GM20431 (cell line): ENCODE data around the gene AMPD2.

Experiments used
- in situ Hi-C: fragments of 300-500 bp; cut with MseI, MboI; formaldehyde crosslinking; loops from one replicate; pipeline ENCODE4 v1.15.0; 2020; ENCODE audit warnings: low sequenced_read_pairs; ENCODE audit not compliant: unreplicated experiment

AMPD2 gene

GRCh38 chr1:109619576-109620400 is at the start of gene AMPD2, which contains the start of gene GNAT2:
TSS of gene AMPD2 (plus strand) at chr1:109619837. CDS start at chr1:109621176, 1,339 bp downstream.
TSS of gene GNAT2 (minus strand) at chr1:109619616. CDS start at chr1:109612870, 6,746 bp downstream.
- in situ Hi-C loops, result no loop called here

GRCh38 chr1:109570414-109570813 is 49.2 kb upstream of the AMPD2 start:
- in situ Hi-C loops, result no loop called here

GRCh38 chr1:109573785-109574184 is 45.9 kb upstream of the AMPD2 start:
- in situ Hi-C loops, result no loop called here

GRCh38 chr1:109578947-109579443 is 40.6 kb upstream of the AMPD2 start:
- in situ Hi-C loops, result no loop called here

- in situ Hi-C loops, result no loop called here
Measured at GRCh38 chr1:109579491-109579890, 40.1 kb upstream of the AMPD2 start.

- in situ Hi-C loops, result no loop called here
Measured at GRCh38 chr1:109582021-109582420, 37.6 kb upstream of the AMPD2 start.

- in situ Hi-C loops, result no loop called here
Measured at GRCh38 chr1:109584766-109585165, 34.9 kb upstream of the AMPD2 start.

- in situ Hi-C loops, result no loop called here
Measured at GRCh38 chr1:109586055-109586454, 33.6 kb upstream of the AMPD2 start.

GRCh38 chr1:109589177-109589576 is 30.5 kb upstream of the AMPD2 start:
- in situ Hi-C loops, result no loop called here

GRCh38 chr1:109589679-109590078 is 30.0 kb upstream of the AMPD2 start:
- in situ Hi-C loops, result no loop called here

GRCh38 chr1:109592916-109593315 is 26.7 kb upstream of the AMPD2 start:
- in situ Hi-C loops, result no loop called here

- in situ Hi-C loops, result no loop called here
Measured at GRCh38 chr1:109595531-109595930, 24.1 kb upstream of the AMPD2 start.

GRCh38 chr1:109598156-109598555 is 21.5 kb upstream of the AMPD2 start:
- in situ Hi-C loops, result no loop called here

GRCh38 chr1:109598655-109599054 is 21.0 kb upstream of the AMPD2 start:
- in situ Hi-C loops, result no loop called here

GRCh38 chr1:109603229-109603628 is 16.4 kb upstream of the AMPD2 start:
- in situ Hi-C loops, result no loop called here

- in situ Hi-C loops, result no loop called here
Measured at GRCh38 chr1:109605381-109605780, 14.3 kb upstream of the AMPD2 start.

GRCh38 chr1:109609881-109610280 is 9.8 kb upstream of the AMPD2 start:
- in situ Hi-C loops, result no loop called here

GRCh38 chr1:109610609-109611307 is 8.9 kb upstream of the AMPD2 start:
- in situ Hi-C loops, result no loop called here

GRCh38 chr1:109611308-109611990 is 8.2 kb upstream of the AMPD2 start:
- in situ Hi-C loops, result no loop called here

GRCh38 chr1:109613361-109614147 is 6.1 kb upstream of the AMPD2 start:
- in situ Hi-C loops, result no loop called here
